ENCODE results near the gene CCDC167. TPM values are rescaled to one million over a fixed set of nuclear protein-coding genes. Genes with fewer than 3 reads are reported as not detected.

The CCDC167 gene
- total RNA-seq, 1 experiment from 2014 or later = 31.5 TPM

DNA sequence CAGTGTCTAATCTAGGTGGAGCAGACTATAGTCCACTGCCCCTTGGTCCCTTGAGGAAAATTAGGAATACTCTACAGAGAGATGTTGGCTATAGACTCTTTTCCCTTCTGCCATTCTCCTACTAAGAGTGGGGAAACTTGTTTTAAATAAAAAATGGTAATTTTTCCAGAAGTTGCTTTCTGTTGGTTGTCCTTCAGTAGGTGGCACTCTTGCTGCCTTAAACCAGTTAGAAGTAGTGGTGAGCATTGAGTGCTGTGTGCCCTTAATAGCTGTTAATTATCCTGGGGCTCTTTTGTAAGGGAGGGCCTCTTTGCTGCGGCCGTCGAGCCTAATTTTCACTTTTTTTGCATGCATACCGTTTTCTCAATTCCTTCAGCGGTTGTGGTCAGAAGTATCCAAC, 63.9 kb downstream of the CCDC167 start:
- DNase-seq (ENCODE audit: low spot score) = no peak
- no peaks in the 10 kb centered on the region for H3K27me3 ChIP-seq (replicated peaks; ENCODE audit: insufficient read depth, low read depth, low read length, poor library complexity)
- H3K4me1 ChIP-seq (ENCODE audit: insufficient read depth, low read length, poor library complexity, severe bottlenecking) = no peaks in the 10 kb centered on the region
- no TSS peak for BruUV-seq (replicated peaks)
- no peaks in the 10 kb centered on the region for H3K9me3 ChIP-seq (ENCODE audit: low read depth, low read length, poor library complexity, severe bottlenecking)
- TF ChIP-seq, protein P1, sequence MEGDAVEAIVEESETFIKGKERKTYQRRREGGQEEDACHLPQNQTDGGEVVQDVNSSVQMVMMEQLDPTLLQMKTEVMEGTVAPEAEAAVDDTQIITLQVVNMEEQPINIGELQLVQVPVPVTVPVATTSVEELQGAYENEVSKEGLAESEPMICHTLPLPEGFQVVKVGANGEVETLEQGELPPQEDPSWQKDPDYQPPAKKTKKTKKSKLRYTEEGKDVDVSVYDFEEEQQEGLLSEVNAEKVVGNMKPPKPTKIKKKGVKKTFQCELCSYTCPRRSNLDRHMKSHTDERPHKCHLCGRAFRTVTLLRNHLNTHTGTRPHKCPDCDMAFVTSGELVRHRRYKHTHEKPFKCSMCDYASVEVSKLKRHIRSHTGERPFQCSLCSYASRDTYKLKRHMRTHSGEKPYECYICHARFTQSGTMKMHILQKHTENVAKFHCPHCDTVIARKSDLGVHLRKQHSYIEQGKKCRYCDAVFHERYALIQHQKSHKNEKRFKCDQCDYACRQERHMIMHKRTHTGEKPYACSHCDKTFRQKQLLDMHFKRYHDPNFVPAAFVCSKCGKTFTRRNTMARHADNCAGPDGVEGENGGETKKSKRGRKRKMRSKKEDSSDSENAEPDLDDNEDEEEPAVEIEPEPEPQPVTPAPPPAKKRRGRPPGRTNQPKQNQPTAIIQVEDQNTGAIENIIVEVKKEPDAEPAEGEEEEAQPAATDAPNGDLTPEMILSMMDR (conservative IDR thresholded peaks at IDR 0.05; ENCODE audit: low read depth, low read length) = 0 out of 2 replicates have a peak, but pooled peaks have one; percentile 12
- TF ChIP-seq EZH2 (IDR thresholded peaks at IDR 0.05; ENCODE audit: borderline replicate concordance, low read depth, low read length, poor library complexity, severe bottlenecking) = no peak
- intact Hi-C loops (cut with micrococcal nuclease; ENCODE audit: unreplicated experiment) = no loop called here
- ChIA-PET CTCF (no interaction called here), POLR2A (ENCODE audit: low non-redundant PET) (no interaction called here)
- no peak overlapping the region for H3K27ac ChIP-seq (ENCODE audit: low read depth, low read length, poor library complexity, severe bottlenecking)
- H3K4me3 ChIP-seq (ENCODE audit: low read depth, low read length, poor library complexity, severe bottlenecking) = no peak overlapping the region
- H3K36me3 ChIP-seq (ENCODE audit: insufficient read depth, low read length, poor library complexity, severe bottlenecking) = peaks cover 5% of the 10 kb centered on the region

- no peak overlapping the region for H3K27ac ChIP-seq (ENCODE audit: low read depth, low read length, poor library complexity, severe bottlenecking)
- H3K4me1 ChIP-seq (ENCODE audit: insufficient read depth, low read length, poor library complexity, severe bottlenecking) = no peaks in the 10 kb centered on the region
- TF ChIP-seq, protein P1 (conservative IDR thresholded peaks at IDR 0.05; ENCODE audit: low read depth, low read length) = no peak
- TF ChIP-seq EZH2 (IDR thresholded peaks at IDR 0.05; ENCODE audit: borderline replicate concordance, low read depth, low read length, poor library complexity, severe bottlenecking) = no peak
- H3K9me3 ChIP-seq (ENCODE audit: low read depth, low read length, poor library complexity, severe bottlenecking) = no peaks in the 10 kb centered on the region
- peaks cover 5% of the 10 kb centered on the region for H3K36me3 ChIP-seq (ENCODE audit: insufficient read depth, low read length, poor library complexity, severe bottlenecking)
- ChIA-PET POLR2A (ENCODE audit: low non-redundant PET) (no interaction called here), CTCF (no interaction called here)
- BruUV-seq (replicated peaks) = no TSS peak
- no peak overlapping the region for H3K4me3 ChIP-seq (ENCODE audit: low read depth, low read length, poor library complexity, severe bottlenecking)
- no peak for DNase-seq (ENCODE audit: low spot score)
- intact Hi-C loops (cut with micrococcal nuclease; ENCODE audit: unreplicated experiment) = no loop called here
- H3K27me3 ChIP-seq (replicated peaks; ENCODE audit: insufficient read depth, low read depth, low read length, poor library complexity) = no peaks in the 10 kb centered on the region
These were observed 64.3 kb downstream of the CCDC167 start for GRCh38 chr6:37435373-37435772.

DNA sequence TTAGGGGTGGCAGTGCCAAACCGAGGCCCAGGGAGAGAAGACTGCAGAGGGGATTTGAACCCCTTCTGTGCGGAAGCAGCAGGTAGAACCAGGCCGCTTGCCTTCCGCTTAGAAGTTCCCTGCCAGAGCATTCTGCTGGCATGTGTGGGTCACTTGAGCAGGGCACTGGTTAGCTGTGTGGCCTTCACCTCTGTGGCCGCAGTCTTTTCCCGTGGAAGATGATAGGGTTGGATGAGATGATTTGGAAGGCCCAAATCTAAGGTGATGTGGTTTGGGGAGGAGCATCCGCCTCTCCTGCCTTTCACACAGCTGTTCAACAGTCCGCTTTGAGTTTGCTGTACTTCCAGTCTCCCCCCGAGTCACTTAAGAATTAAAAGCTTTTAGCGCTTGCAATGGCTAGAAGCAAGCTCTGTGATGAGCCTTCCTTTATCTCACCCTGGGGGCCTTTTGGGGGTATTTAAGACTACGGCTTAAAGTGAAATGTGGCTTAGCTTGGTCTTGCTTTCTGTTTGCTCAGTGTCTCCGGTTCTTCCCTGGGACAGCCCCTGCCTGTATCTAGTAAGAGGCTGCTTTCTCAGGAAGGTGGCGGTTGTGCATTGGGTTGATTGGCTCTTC, 65.9 kb downstream of the CCDC167 start:
- POLR2A ChIA-PET (ENCODE audit: low non-redundant PET) = no interaction called here
- H3K4me3 ChIP-seq (ENCODE audit: low read depth, low read length, poor library complexity, severe bottlenecking) = peak overlapping the region; percentile 76
- CTCF ChIA-PET = no interaction called here
- H3K4me1 ChIP-seq (ENCODE audit: insufficient read depth, low read length, poor library complexity, severe bottlenecking) = no peaks in the 10 kb centered on the region
- DNase-seq (ENCODE audit: low spot score) = peak; percentile 13
- intact Hi-C loops (cut with micrococcal nuclease; ENCODE audit: unreplicated experiment) = no loop called here
- no peaks in the 10 kb centered on the region for H3K9me3 ChIP-seq (ENCODE audit: low read depth, low read length, poor library complexity, severe bottlenecking)
- H3K27ac ChIP-seq (ENCODE audit: low read depth, low read length, poor library complexity, severe bottlenecking) = peak overlapping the region; percentile 71
- TF ChIP-seq, protein P1 (conservative IDR thresholded peaks at IDR 0.05; ENCODE audit: low read depth, low read length) = no peak
- no peaks in the 10 kb centered on the region for H3K27me3 ChIP-seq (replicated peaks; ENCODE audit: insufficient read depth, low read depth, low read length, poor library complexity)
- H3K36me3 ChIP-seq (ENCODE audit: insufficient read depth, low read length, poor library complexity, severe bottlenecking) = peaks cover 5% of the 10 kb centered on the region
- BruUV-seq (replicated peaks) = no TSS peak

Other genes starting within 250 kb of the CCDC167 start
- gene TBC1D22B, start 242.1 kb downstream of the CCDC167 start, total RNA-seq (2021) = 13.1 and 13.5 TPM in 2 replicates
- gene TMEM217, start 241.7 kb downstream of the CCDC167 start, total RNA-seq (2021) = 0.37 TPM in 1 of 2 replicates, not detected in the other
- 25.6 and 28.5 TPM in 2 replicates for gene RNF8, start 145.9 kb downstream of the CCDC167 start, total RNA-seq (2021)
- 32.3 and 35.8 TPM in 2 replicates for gene CMTR1, start 66.7 kb downstream of the CCDC167 start, total RNA-seq (2021)
- 4.2 and 5.0 TPM in 2 replicates for gene MDGA1, start 198.0 kb upstream of the CCDC167 start, total RNA-seq (2021)

Data from A673 (cell line).